Central memory CD8-positive, alpha-beta T cell (primary cell): ENCODE results near the gene WIPI1.

Experiments used
- ATAC-seq: fragments of 150-1000 bp; cut with Tn5 transposase; replicated peaks from 2 replicates; pipeline ENCODE4 v1.10.0; 2022; ENCODE audit warnings: mild to moderate bottlenecking, moderate FRiP score, moderate number of reproducible peaks; ENCODE audit not compliant: poor library complexity, severe bottlenecking; ENCODE audit errors: extremely low read depth
- DNase-seq, 2 donors: peaks; one replicate each; pipeline ENCODE4 v3.0.0; 2021; ENCODE audit warnings: low spot score in 2 of 2
- H3K27ac Mint-ChIP-seq: one replicate; pipeline ENCODE4 v1.8.0; 2022; ENCODE audit warnings: low read depth, mild to moderate bottlenecking, moderate library complexity, mixed read lengths
- H3K27me3 Mint-ChIP-seq: one replicate; pipeline ENCODE4 v1.8.0; 2022; ENCODE audit warnings: mixed read lengths
- H3K36me3 Mint-ChIP-seq: one replicate; pipeline ENCODE4 v1.8.0; 2022; ENCODE audit warnings: mild to moderate bottlenecking, moderate library complexity, mixed read lengths; ENCODE audit not compliant: insufficient read depth
- H3K4me1 Mint-ChIP-seq: one replicate; pipeline ENCODE4 v1.8.0; 2022; ENCODE audit warnings: mixed read lengths
- H3K4me3 Mint-ChIP-seq: one replicate; pipeline ENCODE4 v1.8.0; 2022; ENCODE audit warnings: mild to moderate bottlenecking, moderate library complexity, mixed read lengths
- H3K9me3 Mint-ChIP-seq: one replicate; pipeline ENCODE4 v1.8.0; 2022; ENCODE audit warnings: mixed read lengths

Gene WIPI1

DNA sequence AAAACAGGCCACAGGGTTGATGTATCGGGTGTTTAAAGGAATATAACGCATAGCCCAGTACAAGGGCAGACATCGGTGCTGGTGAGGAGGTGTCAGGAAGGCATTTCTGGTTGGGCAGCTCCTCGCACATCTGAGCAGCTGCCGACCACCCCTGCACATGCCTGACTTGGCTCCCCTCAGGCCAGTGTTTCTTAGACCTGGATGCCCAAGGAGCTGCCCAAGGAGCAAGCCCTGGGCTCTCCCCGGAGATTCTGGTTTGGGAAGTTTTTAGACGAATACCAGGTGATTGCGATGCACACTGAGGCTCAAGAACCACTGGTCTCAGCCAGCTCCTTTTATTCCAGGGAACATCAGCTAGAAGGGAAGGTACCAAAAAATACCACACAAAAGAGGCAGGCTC, 11.6 kb downstream of the WIPI1 start:
- Mint-ChIP-seq H3K27ac (no peak overlapping the region), H3K27me3 (no peaks in the 10 kb centered on the region), H3K9me3 (no peaks in the 10 kb centered on the region), H3K36me3 (peaks cover 34% of the 10 kb centered on the region), H3K4me3 (no peak overlapping the region), H3K4me1 (peaks cover 5% of the 10 kb centered on the region)
- DNase-seq, result no peak
- ATAC-seq, result no peak

DNA sequence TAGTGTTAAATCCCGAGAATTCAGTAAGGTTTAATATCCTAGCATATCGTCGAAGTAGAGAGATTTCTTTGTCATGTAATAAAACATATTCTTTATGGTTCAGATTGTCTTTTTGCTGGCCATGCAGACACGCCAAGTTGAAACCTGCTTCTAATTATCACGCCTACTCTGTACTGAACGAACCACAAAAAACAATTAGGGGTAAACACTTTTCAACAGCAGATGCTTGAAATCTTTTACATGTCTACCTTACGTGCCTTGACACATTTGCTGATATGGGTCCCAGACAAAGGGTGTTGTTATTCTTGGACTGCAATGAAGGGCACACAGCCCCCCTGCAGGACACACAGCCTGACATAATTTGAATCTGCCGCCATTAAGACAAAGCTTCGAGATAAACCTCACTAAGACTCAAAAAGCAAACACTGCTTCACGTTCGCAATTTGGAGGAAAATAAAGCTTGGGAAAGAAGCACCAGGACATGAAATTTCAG, 13.3 kb downstream of the WIPI1 start:
- ATAC-seq, result no peak
- peaks cover 18% of the 10 kb centered on the region for H3K36me3 Mint-ChIP-seq
- no peaks in the 10 kb centered on the region for H3K27me3 Mint-ChIP-seq
- no peak overlapping the region for H3K27ac Mint-ChIP-seq
- peaks cover 5% of the 10 kb centered on the region for H3K4me1 Mint-ChIP-seq
- no peak overlapping the region for H3K4me3 Mint-ChIP-seq
- no peaks in the 10 kb centered on the region for H3K9me3 Mint-ChIP-seq
- DNase-seq, result no peak

DNA sequence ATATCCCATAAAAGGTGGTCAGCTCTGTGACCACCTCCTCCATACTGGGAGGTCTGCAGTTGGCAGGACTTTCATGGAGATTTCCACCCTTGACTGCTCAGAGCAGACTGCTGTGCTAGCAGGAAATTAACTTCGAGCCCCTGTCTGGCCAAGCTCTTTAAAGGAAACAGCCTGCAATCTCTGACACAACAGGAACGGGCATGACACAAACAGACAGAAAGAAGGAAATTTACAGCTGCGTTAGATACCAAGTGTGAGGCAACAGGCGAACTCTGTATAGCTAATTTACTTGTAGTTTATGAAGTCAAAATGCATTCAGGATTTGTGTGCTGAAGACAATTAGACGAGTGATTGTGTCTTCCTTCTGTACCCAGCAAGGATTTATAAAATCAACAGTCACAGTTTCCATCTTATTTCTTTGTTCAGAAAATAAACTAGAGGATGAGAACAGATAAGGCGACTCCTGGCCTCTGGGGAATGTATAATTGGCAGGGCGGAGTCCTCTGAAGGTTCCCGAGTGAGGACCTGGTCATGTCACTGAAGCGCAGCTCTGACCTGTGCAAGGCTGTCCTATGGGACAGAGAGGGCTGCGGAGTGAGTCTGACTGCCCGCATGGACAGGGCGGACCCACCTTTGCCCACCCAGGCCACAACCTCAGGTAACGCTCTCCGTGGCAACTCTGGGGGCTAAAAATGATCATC, 16.1 kb downstream of the WIPI1 start:
- no peak for ATAC-seq
- Mint-ChIP-seq H3K4me3 (no peak overlapping the region), H3K27me3 (no peaks in the 10 kb centered on the region)

GRCh38 chr17:68440526-68440925, 16.8 kb downstream of the WIPI1 start:
- ATAC-seq (no peak), DNase-seq (no peak)
- H3K27me3 Mint-ChIP-seq, result no peaks in the 10 kb centered on the region
- H3K4me1 Mint-ChIP-seq, result peaks cover 34% of the 10 kb centered on the region
- no peaks in the 10 kb centered on the region for H3K9me3 Mint-ChIP-seq
- no peak overlapping the region for H3K27ac Mint-ChIP-seq
- H3K36me3 Mint-ChIP-seq, result peaks cover 10% of the 10 kb centered on the region
- H3K4me3 Mint-ChIP-seq, result no peak overlapping the region

More for the DNA sequence above, 16.1 kb downstream of the WIPI1 start:
- no peak for DNase-seq
- Mint-ChIP-seq H3K9me3 (no peaks in the 10 kb centered on the region), H3K36me3 (peaks cover 10% of the 10 kb centered on the region), H3K4me1 (peaks cover 28% of the 10 kb centered on the region), H3K27ac (no peak overlapping the region)

GRCh38 chr17:68439656-68440290, 17.5 kb downstream of the WIPI1 start:
- Mint-ChIP-seq H3K36me3 (peaks cover 7% of the 10 kb centered on the region), H3K4me1 (peaks cover 31% of the 10 kb centered on the region), H3K4me3 (no peak overlapping the region), H3K9me3 (no peaks in the 10 kb centered on the region), H3K27me3 (no peaks in the 10 kb centered on the region), H3K27ac (no peak overlapping the region)
- no peak for DNase-seq
- ATAC-seq, result no peak

DNA sequence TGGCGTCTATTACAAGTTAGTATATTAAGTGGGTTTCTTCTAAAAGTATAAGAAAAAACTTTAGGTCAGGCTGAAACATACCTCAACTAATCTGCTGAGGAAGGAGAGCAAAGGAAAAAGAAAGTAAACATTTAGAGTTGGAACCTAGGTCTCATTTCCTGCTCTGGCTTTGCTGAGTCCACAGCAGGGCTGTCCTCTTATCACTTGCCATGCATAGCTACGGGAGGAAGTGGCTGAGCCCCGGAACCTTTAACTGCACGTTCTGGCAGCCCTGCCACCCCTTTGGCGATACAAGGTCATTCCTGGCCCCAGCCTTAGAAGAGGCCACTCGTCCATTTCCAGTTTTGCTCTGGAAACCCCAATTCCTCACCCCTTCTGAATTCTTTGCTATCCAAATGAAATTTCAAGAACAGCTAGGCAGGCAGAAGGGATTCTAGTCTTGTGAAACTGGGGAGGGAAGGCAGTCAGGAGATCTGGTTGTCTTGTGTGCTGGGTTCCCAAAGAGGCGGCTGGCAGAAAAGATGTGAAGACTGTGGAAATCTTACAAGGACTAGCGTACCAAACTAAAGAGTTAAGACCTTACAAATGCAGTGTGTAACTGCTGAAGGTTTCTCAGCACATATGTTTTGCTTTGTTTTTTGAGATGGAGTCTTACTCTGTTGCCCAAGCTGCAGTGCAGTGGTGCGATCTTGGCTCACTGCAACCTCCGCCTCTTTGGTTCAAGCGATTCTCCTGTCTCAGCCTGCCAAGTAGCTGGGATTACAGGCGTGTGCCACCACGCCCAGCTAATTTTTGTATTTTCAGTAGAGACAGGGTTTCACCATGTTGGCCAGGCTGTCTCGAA, 19.1 kb downstream of the WIPI1 start:
- Mint-ChIP-seq H3K36me3 (peaks cover 13% of the 10 kb centered on the region), H3K27ac (peak overlapping the region; percentile 97), H3K27me3 (no peaks in the 10 kb centered on the region), H3K4me3 (peak overlapping the region; percentile 72), H3K4me1 (peaks cover 31% of the 10 kb centered on the region), H3K9me3 (no peaks in the 10 kb centered on the region)
- DNase-seq (peak in 1 of 2 donors; percentile 25), ATAC-seq (peak; percentile 83)

GRCh38 chr17:68435876-68436842, 21.1 kb downstream of the WIPI1 start:
- Mint-ChIP-seq H3K4me1 (peaks cover 41% of the 10 kb centered on the region), H3K27ac (peak overlapping the region; percentile 97), H3K4me3 (peak overlapping the region; percentile 72), H3K36me3 (peaks cover 19% of the 10 kb centered on the region), H3K27me3 (no peaks in the 10 kb centered on the region), H3K9me3 (no peaks in the 10 kb centered on the region)
- peak; percentile 69 for ATAC-seq
- peak; percentile 76 to 78 for DNase-seq

DNA sequence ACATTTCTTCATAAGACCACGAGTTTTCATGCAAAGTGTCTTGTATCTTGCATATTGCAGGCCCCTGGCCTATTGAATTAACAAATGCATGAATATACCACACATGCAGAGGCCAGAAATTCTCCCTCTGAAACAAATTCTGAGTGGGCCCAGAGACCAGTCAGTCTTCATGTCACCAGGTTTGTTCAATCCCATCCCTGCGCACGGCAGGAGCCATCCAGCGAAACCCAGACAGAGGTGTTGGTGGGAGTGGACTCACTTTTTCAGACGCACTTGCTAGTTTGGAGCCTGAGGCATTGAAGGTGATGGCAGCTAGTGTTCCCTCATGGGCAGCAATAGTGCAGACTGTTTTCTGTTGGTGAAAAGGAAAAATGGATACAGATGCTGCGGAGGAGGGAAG, 21.9 kb downstream of the WIPI1 start:
- peaks cover 19% of the 10 kb centered on the region for H3K36me3 Mint-ChIP-seq
- no peaks in the 10 kb centered on the region for H3K9me3 Mint-ChIP-seq
- H3K4me3 Mint-ChIP-seq, result no peak overlapping the region
- DNase-seq (no peak), ATAC-seq (no peak)
- no peaks in the 10 kb centered on the region for H3K27me3 Mint-ChIP-seq
- H3K4me1 Mint-ChIP-seq, result peaks cover 44% of the 10 kb centered on the region
- no peak overlapping the region for H3K27ac Mint-ChIP-seq

GRCh38 chr17:68433911-68434508, 23.3 kb downstream of the WIPI1 start:
- peaks cover 22% of the 10 kb centered on the region for H3K36me3 Mint-ChIP-seq
- peaks cover 44% of the 10 kb centered on the region for H3K4me1 Mint-ChIP-seq
- no peaks in the 10 kb centered on the region for H3K9me3 Mint-ChIP-seq
- no peak overlapping the region for H3K27ac Mint-ChIP-seq
- DNase-seq (no peak), ATAC-seq (no peak)
- no peak overlapping the region for H3K4me3 Mint-ChIP-seq
- no peaks in the 10 kb centered on the region for H3K27me3 Mint-ChIP-seq

- no peaks in the 10 kb centered on the region for H3K27me3 Mint-ChIP-seq
- H3K36me3 Mint-ChIP-seq, result peaks cover 28% of the 10 kb centered on the region
- H3K9me3 Mint-ChIP-seq, result no peaks in the 10 kb centered on the region
- ATAC-seq (no peak), DNase-seq (no peak)
- no peak overlapping the region for H3K27ac Mint-ChIP-seq
- H3K4me3 Mint-ChIP-seq, result no peak overlapping the region
- H3K4me1 Mint-ChIP-seq, result peaks cover 40% of the 10 kb centered on the region
Observed at GRCh38 chr17:68433211-68433610, 24.1 kb downstream of the WIPI1 start.

- Mint-ChIP-seq H3K4me3 (no peak overlapping the region), H3K27ac (no peak overlapping the region), H3K9me3 (no peaks in the 10 kb centered on the region), H3K36me3 (peaks cover 32% of the 10 kb centered on the region), H3K4me1 (peaks cover 31% of the 10 kb centered on the region), H3K27me3 (no peaks in the 10 kb centered on the region)
- no peak for ATAC-seq
- DNase-seq, result no peak
Observed at GRCh38 chr17:68432086-68432864, 25.0 kb downstream of the WIPI1 start.
